AG04449 (cell line): ENCODE results near the gene FGF14.

Source experiments
- CTCF ChIA-PET: fragments of 350-600 bp; formaldehyde crosslinking; extraction: SDS; loops from one replicate; lab custom pipeline; 2021; ENCODE audit warnings: antibody characterized with exemption; lab: Yijun Ruan, JAX
- POLR2A ChIA-PET: fragments of 400-600, 350-600 bp; formaldehyde crosslinking; extraction: SDS; loops from one replicate; lab custom pipeline; 2020; ENCODE audit warnings: antibody characterized with exemption, inconsistent platforms; lab: Yijun Ruan, JAX
- DNase-seq: peaks from one replicate; pipeline ENCODE4 v3.0.0-alpha.2; 2010; ENCODE audit warnings: low read depth, low spot score
- H3K4me3 ChIP-seq: 2 replicates; pipeline ENCODE4 v1.5.1; 2011; ENCODE audit warnings: low read depth, mild to moderate bottlenecking, control low read depth, low read length
- CTCF ChIP-seq: IDR thresholded peaks from one replicate; pipeline ENCODE4 v1.5.1; 2011; ENCODE audit warnings: mild to moderate bottlenecking, moderate library complexity, low read length, control low read depth, inconsistent platforms; ENCODE audit not compliant: insufficient read depth; ENCODE audit errors: missing control alignments

Gene FGF14

GRCh38 chr13:102002287-102002686 is 399.6 kb downstream of the FGF14 start:
- no peak for TF ChIP-seq CTCF
- no peak for DNase-seq
- POLR2A ChIA-PET, result no interaction called here
- CTCF ChIA-PET, result no interaction called here
- H3K4me3 ChIP-seq, result no peak overlapping the region

- ChIA-PET CTCF (no interaction called here), POLR2A (no interaction called here)
- TF ChIP-seq CTCF, result no peak
- no peak for DNase-seq
- no peak overlapping the region for H3K4me3 ChIP-seq
Observed at GRCh38 chr13:102000764-102001163, 401.1 kb downstream of the FGF14 start.

GRCh38 chr13:101998129-101998528 is 403.7 kb downstream of the FGF14 start:
- no peak overlapping the region for H3K4me3 ChIP-seq
- CTCF ChIA-PET, result no interaction called here
- POLR2A ChIA-PET, result no interaction called here
- no peak for TF ChIP-seq CTCF
- no peak for DNase-seq

GRCh38 chr13:101996954-101997353 is 404.9 kb downstream of the FGF14 start:
- TF ChIP-seq CTCF, result no peak
- DNase-seq, result no peak
- H3K4me3 ChIP-seq, result no peak overlapping the region
- POLR2A ChIA-PET, result interaction anchor here (0.8 kb wide), 1 partner anchor 104 kb away, joined by 3 read pairs; no protein-coding TSS in a partner anchor
- CTCF ChIA-PET, result no interaction called here

GRCh38 chr13:101989798-101990350 is 412.0 kb downstream of the FGF14 start:
- TF ChIP-seq CTCF, result no peak
- H3K4me3 ChIP-seq, result no peak overlapping the region
- ChIA-PET POLR2A (no interaction called here), CTCF (no interaction called here)
- DNase-seq, result no peak

GRCh38 chr13:101988140-101988539 is 413.7 kb downstream of the FGF14 start:
- no peak for DNase-seq
- no peak for TF ChIP-seq CTCF
- ChIA-PET CTCF (no interaction called here), POLR2A (no interaction called here)
- no peak overlapping the region for H3K4me3 ChIP-seq
